HG02852 (cell line): ENCODE data around the gene BYSL.
"Not testable (repeated sequence)": the region's sequence is repeated elsewhere in the genome, so short reads cannot be mapped to it uniquely, and the experiment has no call there.

Experiments
- ATAC-seq: cut with Tn5 transposase; IDR thresholded peaks from one replicate; pipeline ENCODE4 v1.9.1; 2021; ENCODE audit warnings: mild to moderate bottlenecking, moderate library complexity; ENCODE audit not compliant: unreplicated experiment

BYSL gene

GRCh38 chr6:41941280-41942066 lies 20.2 kb downstream of the BYSL start, which contains the start of gene CCND3:
Gene CCND3 (minus strand): TSS chr6:41941808. CDS start chr6:41941649, 159 bp downstream.
- peak; percentile 88 for ATAC-seq

GRCh38 chr6:41942067-41942851 lies 21.0 kb downstream of the BYSL start:
- ATAC-seq = peak; percentile 15

- not testable (repeated sequence) for ATAC-seq
Measured at GRCh38 chr6:41942882-41943281, 21.6 kb downstream of the BYSL start.

GRCh38 chr6:41943456-41943855 lies 22.2 kb downstream of the BYSL start:
- ATAC-seq = no peak

GRCh38 chr6:41947581-41948220 lies 26.4 kb downstream of the BYSL start:
- no peak for ATAC-seq

- no peak for ATAC-seq
Measured at GRCh38 chr6:41954668-41955067, 33.4 kb downstream of the BYSL start.

- ATAC-seq = no peak
Measured at GRCh38 chr6:41955412-41955811, 34.1 kb downstream of the BYSL start.

- ATAC-seq = no peak
Measured at GRCh38 chr6:41957117-41957516, 35.8 kb downstream of the BYSL start.

GRCh38 chr6:41958022-41958856 lies 36.9 kb downstream of the BYSL start:
- ATAC-seq = no peak

GRCh38 chr6:41960028-41960427 lies 38.7 kb downstream of the BYSL start:
- no peak for ATAC-seq

GRCh38 chr6:41963371-41963770 lies 42.1 kb downstream of the BYSL start:
- no peak for ATAC-seq

GRCh38 chr6:41964201-41964887 lies 43.0 kb downstream of the BYSL start:
- no peak for ATAC-seq

- ATAC-seq = no peak
Measured at GRCh38 chr6:41965429-41966213, 44.3 kb downstream of the BYSL start.

GRCh38 chr6:41966214-41966920 lies 45.1 kb downstream of the BYSL start:
- ATAC-seq = no peak

- no peak for ATAC-seq
Measured at GRCh38 chr6:41966961-41967311, 45.6 kb downstream of the BYSL start.

- no peak for ATAC-seq
Measured at GRCh38 chr6:41967312-41968287, 46.3 kb downstream of the BYSL start.

GRCh38 chr6:41970436-41970846 lies 49.1 kb downstream of the BYSL start:
- no peak for ATAC-seq

GRCh38 chr6:41972826-41973225 lies 51.5 kb downstream of the BYSL start:
- no peak for ATAC-seq
